Fibroblast of mammary gland (primary cell): ENCODE data around the gene HOMEZ.
"Not testable (repeated sequence)": the region's sequence is repeated elsewhere in the genome, so short reads cannot be mapped to it uniquely, and the experiment has no call there.

ENCODE experiments used
- DNase-seq: peaks from one replicate; pipeline ENCODE4 v3.0.0-alpha.2; 2010; ENCODE audit warnings: low read depth
- H3K4me3 ChIP-seq: 2 replicates; pipeline ENCODE4 v1.5.1; 2011; ENCODE audit warnings: low read depth, mild to moderate bottlenecking, low read length, moderate library complexity; ENCODE audit not compliant: control insufficient read depth
- TF ChIP-seq, protein P1 (sequence below): conservative IDR thresholded peaks from 2 replicates; pipeline ENCODE4 v1.5.1; 2011; ENCODE audit warnings: low read depth, low read length, inconsistent platforms; ENCODE audit not compliant: control insufficient read depth, insufficient read depth

The HOMEZ gene

DNA sequence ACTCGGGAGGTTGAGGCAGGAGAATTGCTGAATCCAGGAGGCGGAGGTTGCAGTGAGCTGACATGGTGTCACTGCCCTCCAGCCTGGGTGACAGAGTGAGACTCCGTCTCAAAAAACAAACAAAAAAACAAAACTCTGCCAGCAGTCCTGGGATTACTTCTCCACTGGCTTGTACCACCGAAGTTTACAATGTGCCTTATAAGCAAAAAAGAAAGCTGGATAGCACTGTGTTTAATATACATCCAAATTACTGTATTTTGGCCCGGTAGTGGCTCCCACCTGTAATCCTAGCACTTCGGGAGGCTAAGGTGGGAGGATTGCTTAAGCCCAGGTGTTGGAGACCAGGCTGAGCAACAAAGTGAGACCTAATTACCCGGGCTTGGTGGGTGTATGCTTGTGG lies 16.7 kb downstream of the HOMEZ start:
- TF ChIP-seq, protein P1, sequence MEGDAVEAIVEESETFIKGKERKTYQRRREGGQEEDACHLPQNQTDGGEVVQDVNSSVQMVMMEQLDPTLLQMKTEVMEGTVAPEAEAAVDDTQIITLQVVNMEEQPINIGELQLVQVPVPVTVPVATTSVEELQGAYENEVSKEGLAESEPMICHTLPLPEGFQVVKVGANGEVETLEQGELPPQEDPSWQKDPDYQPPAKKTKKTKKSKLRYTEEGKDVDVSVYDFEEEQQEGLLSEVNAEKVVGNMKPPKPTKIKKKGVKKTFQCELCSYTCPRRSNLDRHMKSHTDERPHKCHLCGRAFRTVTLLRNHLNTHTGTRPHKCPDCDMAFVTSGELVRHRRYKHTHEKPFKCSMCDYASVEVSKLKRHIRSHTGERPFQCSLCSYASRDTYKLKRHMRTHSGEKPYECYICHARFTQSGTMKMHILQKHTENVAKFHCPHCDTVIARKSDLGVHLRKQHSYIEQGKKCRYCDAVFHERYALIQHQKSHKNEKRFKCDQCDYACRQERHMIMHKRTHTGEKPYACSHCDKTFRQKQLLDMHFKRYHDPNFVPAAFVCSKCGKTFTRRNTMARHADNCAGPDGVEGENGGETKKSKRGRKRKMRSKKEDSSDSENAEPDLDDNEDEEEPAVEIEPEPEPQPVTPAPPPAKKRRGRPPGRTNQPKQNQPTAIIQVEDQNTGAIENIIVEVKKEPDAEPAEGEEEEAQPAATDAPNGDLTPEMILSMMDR = no peak
- no peak overlapping the region for H3K4me3 ChIP-seq
- DNase-seq = no peak

DNA sequence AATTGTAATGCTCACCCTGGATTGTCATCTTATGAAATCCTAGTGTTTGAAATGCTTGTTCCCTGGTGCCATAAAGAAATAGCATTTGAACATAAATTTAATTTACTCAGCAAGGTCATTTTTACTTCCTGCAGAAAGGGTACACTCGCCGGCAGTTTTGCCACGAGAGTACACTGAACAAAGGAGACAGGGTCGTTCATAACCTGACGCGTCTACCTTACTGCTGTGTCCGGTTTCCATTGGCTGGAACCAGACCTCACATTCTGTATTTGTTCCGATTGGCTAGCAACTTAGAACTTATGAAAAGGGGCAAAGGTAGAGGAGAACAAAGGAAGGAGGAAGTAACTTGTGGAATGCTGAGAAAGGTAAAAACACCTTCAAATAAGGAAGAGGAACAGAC lies 25.1 kb downstream of the HOMEZ start:
- DNase-seq, H3K4me3 ChIP-seq: not testable (repeated sequence)

DNA sequence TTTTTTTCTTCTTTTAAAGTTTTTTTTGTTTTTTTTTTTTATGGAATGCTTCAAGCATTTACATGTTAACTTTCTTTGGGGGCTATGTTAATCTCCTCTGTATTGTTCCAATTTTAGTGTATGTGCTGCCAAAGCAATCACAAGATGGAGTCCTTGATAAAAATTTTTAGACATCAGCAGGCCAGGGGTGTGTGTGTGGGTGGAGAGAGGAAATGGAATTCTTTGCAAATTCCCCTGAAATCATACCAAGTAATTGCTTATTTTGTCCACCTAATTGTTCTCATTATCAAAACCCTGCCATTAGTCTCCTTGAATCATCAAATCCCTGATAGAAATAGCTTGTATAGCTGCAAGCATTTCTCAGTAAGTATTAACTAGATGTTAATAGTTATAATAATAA lies 26.5 kb downstream of the HOMEZ start:
- no peak overlapping the region for H3K4me3 ChIP-seq
- DNase-seq = no peak
- TF ChIP-seq, protein P1 = no peak

DNA sequence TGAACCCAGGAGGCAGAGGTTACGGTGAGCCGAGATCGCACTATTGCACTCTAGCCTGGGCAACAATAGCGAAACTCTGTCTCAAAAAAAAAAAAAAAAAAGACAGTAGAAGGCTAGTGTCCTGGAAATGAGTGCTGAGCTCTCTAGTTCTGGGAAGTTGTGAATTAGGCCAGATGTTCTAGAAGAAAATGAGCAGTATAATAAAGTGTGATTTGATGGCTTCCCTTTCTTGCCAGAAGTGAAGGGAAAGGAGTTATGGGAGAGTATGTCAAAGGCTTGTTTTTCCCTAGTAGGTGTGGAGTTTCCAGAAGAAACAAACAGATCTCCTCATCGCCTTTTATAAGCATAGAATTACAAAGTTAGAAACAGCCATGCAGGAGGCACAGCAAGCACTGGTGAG lies 27.7 kb downstream of the HOMEZ start:
- DNase-seq = no peak
- TF ChIP-seq, protein P1 = no peak
- H3K4me3 ChIP-seq = no peak overlapping the region

DNA sequence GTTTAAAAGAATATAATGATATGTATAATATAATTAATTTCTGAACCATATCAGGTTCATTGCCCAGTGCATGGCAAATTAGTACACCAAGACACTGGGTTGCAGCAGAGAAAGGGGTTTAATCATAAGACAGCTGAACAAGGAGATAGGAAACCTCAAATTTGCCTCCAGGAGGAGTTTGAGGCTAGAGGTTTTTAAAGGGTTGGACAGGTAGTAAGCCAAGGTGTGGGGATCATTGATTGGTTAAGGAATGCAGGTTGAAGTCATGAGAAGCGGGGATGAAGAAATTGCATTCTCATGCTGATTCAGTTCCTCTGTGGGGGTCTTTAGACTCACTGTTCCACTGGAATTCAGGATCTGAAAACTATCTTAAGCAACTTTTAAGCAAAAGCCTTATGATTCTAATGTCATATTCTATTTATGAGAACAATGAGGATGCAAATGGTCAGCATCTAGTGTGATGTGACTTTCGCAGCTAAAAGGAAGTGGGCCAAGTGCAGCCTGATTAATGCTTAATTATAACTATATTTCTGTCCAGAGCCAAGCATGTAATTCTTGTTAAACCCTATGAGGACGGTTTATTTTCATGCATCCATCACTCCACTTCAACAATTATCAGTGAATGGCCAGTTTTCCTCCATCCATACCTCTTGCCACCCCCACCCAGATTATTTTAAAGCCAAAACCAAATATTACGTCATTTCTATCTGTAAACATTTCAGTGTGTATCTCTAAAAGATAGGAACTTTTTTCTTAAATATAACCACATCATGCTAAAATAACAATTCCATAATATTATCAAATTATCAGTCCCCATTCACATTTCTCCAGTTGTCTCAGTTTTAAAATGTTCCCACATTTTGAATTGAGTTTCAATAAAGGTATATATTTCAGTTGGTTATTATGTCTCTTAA lies 33.3 kb downstream of the HOMEZ start:
- no peak for DNase-seq
- TF ChIP-seq, protein P1 = no peak
- H3K4me3 ChIP-seq = no peak overlapping the region

DNA sequence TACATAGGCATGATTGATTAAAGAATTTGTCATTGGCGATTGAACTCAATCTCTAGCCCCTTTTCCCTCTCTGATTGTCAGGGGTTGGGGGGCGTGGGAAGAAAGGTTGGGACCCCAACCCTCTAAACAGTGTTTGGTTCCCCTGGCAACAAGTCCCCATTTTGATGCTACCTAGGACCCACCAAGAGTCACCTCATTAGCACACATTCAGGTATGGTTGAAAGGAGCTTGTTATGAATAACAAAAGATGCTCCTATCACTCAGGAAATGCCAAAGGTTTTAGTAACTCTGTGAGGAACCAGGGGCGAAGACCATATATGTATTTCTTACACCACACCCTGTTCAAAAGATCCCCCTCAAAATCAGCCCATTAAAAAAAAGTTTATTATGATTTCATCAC lies 33.9 kb downstream of the HOMEZ start:
- H3K4me3 ChIP-seq = no peak overlapping the region
- no peak for DNase-seq
- TF ChIP-seq, protein P1 = no peak

DNA sequence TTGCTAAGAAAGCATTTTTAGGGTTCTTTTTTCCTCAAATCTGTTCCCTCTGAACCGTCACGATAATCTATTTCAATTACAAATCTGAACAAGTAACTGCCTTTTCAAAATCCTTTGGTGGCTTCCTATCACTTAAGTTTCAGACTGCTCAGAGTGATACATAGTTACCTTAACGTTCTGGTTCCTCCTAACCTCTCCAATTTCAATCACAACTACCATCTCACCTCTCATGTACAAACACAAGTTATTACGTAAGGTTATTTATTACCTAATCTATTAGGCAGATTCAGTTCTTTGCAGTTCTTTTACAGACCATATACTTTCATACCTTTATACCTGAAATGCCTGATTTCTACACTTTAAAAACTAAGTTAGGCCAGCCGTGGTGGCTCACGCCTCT lies 36.1 kb downstream of the HOMEZ start:
- DNase-seq = no peak
- H3K4me3 ChIP-seq = no peak overlapping the region
- TF ChIP-seq, protein P1 = no peak
